SIG-M5 (cell line): ENCODE results near the gene TRAFD1.

ENCODE experiments used
- DNase-seq: peaks from one replicate; lab custom pipeline; 2025; lab: John Stamatoyannopoulos, UW

TRAFD1 gene

DNA sequence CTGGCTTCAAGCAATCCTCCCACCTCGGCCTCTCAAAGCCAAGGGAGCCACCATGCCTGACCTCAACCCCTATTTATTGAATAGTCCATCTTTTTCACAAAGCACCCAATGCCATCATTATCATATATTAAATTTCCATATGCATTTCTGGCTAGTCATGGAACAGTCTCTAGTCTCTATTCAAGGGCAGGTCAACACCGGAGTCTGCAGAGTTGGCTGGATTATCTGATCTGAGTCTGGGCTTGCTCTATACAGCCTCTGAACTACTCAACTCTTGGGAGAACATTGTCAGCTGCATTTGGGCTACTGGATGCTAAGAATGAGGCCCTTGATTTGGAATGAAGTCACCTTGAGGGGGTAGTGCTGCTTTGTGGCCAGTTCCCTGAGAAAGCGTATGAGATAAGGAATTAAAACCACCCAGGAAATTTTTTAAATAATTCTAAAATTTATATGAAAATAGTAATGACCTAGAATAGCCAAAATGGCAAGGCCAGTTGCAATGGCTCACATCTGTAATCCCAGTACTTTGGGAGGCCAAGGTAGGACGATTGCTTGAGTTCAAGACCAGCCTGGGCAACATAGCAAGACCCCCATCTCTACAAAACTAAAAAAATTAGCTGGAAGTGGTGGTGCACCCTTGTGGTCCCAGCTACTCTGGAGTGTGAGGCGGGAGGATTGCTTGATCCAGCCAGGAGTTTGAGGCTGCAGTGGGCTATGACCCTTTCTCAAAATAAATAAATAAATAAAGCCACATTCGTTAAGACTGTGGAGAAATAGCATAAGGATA, 9.9 kb upstream of the TRAFD1 start:
- DNase-seq = no peak

DNA sequence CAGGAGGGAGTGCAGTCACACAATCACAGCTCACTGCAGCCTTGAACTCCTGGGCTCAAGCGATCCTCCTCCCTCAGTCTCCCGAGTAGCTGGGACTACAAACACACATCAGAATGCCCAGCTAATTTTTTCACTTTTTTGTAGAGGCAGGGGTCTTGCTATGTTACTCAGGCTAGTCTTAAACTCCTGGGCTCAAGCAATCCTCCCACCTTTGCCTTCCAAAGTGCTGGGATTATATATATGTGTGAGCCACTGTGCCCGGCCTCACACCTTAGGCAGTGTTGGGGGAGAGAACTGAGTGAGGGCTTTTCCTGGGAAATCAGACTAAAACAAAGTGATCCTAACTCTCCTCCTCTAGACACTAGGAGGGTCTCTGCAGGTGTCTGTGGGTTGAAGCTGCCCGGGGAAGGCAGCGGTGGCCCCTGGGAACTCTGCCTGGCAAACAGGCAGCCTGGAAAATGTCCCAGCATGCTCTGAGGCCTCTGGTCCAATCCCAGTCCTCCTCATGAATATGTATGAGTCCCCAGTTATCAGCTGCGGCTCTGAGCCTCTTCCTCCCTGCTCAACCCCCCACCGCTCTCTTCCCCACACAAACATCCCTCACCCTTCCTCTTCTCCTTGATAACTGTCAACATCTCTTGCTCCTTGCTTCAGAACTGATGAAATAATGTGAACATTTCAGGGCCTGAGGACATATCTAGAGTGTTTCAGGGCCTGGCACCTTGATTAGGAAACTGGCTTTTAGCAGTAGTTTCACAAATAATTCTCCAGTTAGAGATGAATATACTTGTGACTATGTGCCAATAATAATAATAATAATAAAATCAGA, 8.9 kb upstream of the TRAFD1 start:
- peak; percentile 82 for DNase-seq

DNA sequence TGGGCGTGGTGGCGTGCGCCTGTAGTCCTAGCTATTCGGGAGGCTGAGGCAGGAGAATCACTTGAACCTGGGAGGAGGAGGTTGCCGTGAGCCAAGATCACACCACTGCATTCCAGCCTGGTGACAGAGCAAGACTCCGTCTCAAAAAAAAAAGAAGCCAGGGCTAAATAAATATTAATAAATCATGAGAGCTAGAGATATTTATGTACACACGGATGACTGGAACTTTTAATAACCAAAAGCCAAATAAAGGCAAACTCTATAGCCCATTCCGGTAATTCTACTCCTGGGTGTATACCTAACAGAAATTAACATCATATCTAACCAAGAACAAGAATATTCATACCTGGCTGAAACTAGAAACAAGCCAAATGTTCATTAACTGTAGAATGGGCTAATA, 7.7 kb upstream of the TRAFD1 start:
- DNase-seq = no peak

DNA sequence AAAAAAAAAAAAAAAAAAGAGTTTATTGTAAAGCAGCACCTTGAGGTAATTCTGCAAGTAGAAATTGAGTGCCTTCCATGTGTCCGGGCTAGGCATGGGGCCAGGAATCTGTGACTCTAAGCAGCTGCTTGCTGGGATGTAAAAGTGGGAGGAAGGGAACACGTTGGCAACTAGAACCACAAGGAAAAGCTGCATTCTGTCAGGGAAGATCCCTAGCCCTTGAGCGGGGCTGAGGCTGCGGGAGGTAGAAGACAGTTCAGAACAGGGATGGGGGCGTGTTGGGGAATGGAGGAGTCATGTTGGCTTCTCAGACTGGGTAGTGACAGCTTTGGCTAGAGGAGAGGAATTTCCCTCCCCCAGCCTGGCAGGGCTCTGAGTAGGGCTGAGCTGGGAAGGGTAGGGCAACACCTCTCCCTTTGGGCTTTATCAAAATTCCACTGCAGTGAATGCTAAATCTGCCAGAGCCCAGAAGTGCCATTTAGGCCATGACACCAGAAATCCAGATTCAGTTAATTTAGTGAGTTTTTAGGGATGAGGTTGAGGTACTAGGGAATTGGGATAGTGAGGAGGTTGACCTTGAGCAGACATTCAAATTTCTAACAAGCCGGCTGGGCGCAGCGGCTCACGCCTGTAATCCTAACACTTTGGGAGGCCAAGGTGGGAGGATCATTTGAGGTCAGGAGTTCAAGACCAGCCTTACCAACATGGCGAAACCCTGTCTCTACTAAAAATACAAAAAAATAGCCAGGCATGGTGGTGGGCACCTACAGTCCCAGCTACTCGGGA, 3.4 kb upstream of the TRAFD1 start:
- DNase-seq = no peak

DNA sequence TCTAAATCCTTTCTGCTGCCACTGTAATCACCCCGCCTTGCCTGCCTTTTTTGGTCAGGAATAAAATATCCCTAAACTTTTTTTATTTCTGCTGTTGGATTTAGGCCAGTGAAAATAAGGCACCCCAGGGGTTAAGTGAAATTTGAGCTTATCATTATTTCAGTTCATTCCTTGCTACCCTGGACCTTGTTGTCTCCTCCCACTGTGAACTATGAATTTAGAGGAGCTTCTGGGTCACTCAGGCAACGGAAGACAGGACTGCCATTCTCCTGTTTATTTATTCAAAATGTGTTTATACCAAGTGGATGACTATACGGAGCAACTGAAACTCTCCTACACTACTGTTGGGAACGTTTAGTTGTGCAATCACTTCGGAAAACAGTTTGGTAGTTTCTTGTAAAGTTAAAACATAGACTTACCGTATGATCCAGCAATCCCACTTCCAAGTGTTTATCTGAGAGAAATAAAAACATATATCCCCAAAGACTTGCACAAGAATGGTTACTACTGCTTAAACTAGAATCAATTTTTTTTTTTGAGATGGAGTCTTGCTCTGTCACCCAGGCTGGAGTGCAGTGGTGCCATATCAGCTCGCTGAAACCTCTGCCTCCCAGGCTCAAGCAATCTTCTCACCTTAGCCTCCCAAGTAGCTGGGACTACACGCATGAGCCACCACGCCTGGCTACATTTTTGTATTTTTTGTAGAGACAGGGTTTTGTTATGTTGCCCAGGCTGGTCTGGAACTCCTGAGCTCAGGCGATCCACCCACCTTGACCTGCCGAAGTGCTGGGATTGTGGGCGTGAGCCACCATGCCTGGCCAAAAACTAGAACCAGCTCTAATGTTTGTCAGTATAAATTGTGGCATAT, 2.3 kb upstream of the TRAFD1 start:
- DNase-seq = no peak

DNA sequence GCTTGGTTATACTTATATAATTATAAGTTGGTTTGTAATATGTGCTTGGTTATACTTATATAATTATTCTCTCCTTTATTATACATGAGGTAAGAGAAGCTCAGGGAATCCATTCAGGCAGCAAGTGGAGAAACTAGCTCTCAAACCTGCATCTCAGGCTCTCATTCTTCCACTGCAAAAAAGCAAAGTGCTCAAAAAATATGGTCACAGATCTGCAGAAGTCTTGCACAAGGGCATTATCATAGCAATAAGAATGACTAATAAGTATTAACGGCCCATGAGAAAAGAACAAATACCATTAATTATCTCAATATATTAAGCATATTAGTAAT, 476 bp upstream of the TRAFD1 start:
- no peak for DNase-seq

DNA sequence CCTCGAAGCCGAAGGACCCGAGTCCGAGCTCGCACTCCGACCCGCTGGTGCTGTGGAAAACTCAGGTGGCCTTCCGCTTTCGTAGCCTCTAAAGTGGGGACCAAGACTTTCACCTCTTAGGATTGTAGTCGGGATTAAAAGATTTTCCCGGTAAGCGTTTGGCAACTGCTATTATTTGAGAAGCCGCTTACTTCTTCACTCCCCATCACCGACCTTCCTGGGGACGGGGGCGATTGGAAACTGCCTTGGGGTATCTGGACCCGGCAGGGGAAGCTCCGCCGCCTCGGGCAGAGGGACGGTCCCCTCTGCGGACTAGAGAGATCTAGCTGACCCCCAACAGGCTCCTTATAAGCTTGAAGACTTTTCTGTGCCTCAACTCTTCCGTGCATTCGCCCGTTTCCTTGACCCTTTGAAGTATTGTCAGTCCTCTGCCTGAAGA, 659 bp downstream of the TRAFD1 start:
- no peak for DNase-seq

DNA sequence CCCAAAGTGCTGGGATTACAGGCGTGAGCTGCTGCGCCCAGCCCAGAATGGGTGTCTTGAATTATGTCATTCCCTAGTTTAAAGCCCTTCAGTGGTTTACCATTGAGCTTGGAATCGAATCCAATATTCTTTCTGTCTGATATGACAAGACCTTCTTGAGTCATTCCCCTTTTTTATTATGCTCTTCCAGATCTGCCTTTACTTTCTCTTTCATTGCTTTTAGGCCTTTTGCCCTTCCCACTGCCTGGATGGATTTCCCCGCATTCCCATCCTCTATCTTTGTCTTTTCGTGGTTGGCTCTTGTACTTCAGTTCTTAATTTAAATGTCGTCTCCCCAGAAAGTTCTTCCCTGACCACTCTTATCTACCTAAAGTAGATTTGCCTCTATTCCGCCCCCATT, 1.6 kb downstream of the TRAFD1 start:
- DNase-seq = no peak

DNA sequence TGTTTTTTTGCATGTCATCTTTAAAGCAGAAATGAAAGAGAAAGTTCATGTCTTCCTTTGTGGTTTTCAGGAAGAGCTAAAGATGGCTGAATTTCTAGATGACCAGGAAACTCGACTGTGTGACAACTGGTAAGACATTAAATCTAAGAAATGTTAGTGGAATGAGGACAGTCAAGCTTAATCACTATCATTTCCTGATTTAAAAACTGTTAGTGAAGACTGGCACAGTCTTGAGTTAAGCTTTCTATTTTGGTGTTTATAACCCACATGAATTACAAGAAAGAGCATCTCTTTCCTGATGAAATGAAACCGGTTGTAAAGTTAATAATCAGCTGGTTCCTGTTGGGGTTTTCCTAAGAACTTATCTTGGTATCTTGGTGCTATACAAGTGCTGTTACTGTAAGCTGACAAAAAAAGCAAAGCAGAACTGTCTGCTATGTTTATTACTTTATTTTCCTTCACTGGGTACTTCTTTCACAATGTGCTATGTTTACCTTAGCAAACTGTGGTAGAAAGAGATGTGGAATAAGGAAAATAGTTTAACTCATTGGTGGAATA, 5.2 kb downstream of the TRAFD1 start:
- peak; percentile 66 for DNase-seq

DNA sequence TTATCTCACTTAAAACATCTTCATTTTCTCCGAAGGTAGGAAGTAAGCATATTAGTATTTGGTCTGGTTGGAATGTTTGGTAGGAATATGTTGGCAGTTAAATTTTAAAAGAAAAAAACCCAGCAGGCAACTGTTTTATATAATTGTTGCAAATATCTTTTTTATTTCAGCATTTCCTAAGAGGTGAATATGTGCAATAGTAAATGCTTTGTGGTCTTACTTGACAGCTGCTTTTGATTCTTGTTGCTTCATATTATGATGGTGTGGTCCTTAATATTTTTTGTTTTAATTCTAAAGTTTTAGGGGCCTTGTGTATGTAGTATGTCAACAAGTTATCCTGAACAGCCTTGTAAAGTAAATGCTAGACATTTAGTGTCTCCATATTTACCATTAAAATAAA, 6.3 kb downstream of the TRAFD1 start:
- no peak for DNase-seq

DNA sequence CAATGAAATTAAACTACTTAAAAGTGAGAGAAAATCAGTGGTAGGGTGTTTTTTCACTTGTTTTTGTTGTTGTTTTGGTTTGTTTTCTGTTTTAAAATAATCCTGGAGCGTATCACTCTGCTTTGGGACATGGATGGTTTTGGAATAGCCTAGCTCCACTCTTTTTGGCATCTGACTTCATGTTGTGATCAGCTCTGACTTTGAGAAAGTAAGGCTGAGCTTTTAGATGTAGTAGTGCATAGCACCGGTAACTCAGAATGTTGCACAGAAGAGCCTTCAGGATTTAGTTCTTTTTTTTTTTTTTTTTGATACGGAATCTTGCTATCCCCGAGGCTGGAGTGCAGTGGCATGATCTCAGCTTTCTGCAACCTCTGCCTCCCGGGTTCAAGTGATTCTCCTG, 8.1 kb downstream of the TRAFD1 start:
- no peak for DNase-seq

DNA sequence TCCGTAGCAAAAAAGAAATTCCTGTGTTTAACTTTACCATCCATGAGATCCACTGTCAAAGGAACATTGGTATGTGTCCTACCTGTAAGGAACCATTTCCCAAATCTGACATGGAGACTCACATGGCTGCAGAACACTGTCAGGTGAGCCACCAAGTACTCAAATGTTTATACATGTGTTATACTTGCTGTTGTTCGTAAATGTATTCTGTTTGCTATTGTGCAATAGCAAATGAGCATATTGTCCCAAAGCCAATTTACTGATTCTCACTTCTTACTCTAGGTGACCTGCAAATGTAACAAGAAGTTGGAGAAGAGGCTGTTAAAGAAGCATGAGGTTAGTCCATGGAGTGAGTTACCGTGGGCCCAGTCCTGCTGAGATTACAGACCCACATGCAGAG, 9.4 kb downstream of the TRAFD1 start:
- DNase-seq = no peak

DNA sequence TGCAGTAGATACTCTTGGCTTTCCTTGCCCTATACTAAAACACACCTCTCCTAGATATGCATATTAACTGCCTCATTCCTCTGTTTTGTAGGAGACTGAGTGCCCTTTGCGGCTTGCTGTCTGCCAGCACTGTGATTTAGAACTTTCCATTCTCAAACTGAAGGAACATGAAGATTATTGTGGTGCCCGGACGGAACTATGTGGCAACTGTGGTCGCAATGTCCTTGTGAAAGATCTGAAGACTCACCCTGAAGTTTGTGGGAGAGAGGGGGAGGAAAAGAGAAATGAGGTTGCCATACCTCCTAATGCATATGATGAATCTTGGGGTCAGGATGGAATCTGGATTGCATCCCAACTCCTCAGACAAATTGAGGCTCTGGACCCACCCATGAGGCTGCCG, 15.4 kb downstream of the TRAFD1 start:
- DNase-seq = peak; percentile 25

DNA sequence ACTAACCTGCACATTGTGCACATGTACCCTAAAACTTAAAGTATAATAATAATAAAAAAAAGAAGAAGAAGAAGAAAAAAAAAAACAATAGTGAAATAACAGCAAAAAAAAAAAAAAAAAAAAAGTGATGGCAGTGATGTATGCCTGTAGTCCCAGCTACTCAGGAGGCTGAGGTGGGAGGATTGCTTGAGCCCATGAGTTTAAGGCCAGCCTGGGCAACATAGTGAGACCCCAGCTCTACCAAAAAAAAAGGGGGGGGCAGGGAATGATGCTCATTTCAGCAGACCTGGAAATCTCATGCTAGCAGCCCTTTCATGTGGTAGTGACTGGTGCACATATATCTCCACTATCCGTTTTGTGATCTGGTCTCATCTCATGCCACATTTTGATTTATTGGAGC, 20.8 kb downstream of the TRAFD1 start:
- no peak for DNase-seq

DNA sequence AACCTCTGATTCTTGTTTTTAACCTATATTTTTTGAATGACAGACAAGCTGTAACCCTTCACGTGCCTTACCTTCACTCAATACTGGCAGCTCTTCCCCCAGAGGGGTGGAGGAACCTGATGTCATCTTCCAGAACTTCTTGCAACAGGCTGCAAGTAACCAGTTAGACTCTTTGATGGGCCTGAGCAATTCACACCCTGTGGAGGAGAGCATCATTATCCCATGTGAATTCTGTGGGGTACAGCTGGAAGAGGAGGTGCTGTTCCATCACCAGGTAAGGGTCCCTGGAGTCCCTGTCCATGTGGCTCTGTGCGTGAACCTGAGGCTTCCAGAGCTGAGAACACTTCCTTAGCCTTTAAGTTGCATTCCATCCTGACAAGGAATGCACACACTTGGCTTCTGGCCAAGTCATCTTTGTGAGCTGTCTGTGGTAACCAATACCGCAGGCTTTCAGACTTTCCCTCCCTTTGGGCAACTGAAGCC, 22.7 kb downstream of the TRAFD1 start:
- no peak for DNase-seq

DNA sequence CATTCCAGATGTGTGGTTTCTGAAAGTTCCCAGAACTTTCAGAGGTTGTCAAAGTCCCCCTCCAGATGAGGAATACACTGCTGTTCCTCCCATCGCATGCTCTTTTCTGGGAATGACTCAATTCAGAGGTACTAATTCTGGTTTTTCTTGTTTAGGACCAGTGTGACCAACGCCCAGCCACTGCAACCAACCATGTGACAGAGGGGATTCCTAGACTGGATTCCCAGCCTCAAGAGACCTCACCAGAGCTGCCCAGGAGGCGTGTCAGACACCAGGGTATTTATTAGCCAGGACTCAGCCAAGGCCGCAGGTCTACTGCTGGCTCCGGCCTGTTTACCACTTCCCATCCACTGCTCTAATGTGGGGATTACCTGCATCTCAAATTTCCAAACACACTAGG, 24.2 kb downstream of the TRAFD1 start:
- DNase-seq = no peak

DNA sequence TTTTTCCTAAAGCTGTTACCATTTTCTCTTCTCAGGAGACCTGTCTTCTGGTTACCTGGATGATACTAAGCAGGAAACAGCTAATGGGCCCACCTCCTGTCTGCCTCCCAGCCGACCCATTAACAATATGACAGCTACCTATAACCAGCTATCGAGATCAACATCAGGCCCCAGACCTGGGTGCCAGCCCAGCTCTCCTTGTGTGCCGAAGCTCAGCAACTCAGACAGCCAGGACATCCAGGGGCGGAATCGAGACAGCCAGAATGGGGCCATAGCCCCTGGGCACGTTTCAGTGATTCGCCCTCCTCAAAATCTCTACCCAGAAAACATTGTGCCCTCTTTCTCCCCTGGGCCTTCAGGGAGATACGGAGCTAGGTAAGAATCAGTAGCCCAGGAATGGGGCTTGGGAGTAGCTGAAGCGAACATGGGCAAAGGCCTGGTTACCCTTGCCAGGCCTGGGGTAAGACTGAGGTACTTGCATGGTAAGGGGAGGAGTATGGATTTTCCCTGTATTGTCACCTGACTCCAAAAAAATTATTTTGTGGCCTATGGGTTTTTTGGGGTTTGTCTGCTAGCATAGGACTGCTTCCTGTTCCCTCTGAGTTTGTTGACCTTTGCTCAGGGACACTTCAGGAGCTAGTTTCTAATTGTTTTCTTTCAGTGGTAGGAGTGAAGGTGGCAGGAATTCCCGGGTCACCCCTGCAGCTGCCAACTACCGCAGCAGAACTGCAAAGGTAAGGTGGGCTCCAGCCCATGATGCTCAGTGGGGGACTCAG, 26.6 kb downstream of the TRAFD1 start:
- no peak for DNase-seq

DNA sequence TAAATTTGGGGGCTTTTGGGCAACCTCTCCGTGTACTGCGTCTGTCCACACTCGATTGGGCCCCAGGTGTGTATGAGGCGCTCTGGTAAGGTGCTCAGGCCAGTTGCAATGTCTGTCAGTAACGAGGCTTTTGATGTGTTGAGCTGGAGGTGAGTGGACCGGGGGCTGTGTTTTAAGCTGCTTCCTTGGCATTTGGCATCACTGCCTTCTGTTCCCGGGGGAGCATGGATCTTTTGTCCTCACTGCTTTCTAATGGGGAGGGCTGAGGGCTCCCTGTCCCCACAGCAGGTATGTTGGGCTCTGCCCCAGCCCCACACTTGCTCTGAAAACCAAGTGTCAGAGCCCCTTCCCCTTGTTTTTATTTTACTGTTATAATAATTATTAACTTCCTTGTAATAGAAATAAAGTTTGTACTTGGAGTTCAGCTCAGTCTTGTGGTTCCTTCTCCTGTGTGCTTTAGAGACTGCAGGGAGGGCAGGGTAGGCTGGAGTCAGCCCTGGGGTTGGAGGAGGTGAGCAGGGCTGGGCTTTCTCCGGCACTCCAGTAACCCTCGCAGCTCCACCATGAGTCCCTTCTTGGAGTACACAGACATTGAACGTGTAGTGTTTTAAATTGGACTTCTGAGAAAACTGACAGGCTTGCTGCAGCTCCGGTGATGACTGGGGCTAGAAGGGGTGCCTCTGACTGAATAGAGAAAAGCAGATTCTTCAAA, 28.0 kb downstream of the TRAFD1 start:
- no peak for DNase-seq

DNA sequence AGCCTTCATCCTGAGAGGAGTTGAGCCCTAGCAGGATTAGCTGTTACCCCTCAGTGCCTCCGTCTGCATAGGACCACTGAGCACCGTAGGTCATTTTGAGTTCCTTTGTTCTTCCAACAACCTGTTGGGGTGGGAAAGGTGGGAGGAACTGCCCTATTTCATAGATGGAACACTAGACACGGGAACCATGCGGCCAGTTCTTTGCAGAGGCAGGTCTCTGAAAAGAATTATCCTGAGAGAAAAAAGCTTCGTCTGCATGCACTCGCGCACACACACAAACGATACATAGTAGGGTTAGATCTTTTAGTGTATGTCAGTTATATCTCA, 28.5 kb downstream of the TRAFD1 start:
- DNase-seq = no peak
